GM19452 (cell line): ENCODE data around the gene ECEL1.

Experiments used
- ATAC-seq: cut with Tn5 transposase; IDR thresholded peaks from one replicate; pipeline ENCODE4 v1.9.1; 2021; ENCODE audit not compliant: unreplicated experiment

ECEL1 gene

GRCh38 chr2:232431705-232432590, 55.7 kb downstream of the ECEL1 start:
- ATAC-seq = no peak
